Eye (tissue), 1 donor: ENCODE results near the gene NME4.
"Not testable (repeated sequence)": the region's sequence is repeated elsewhere in the genome, so short reads cannot be mapped to it uniquely, and the experiment has no call there.

ENCODE experiments used
- DNase-seq: peaks from one replicate; pipeline ENCODE4 v3.0.0-alpha.2; 2015

The NME4 gene

DNA sequence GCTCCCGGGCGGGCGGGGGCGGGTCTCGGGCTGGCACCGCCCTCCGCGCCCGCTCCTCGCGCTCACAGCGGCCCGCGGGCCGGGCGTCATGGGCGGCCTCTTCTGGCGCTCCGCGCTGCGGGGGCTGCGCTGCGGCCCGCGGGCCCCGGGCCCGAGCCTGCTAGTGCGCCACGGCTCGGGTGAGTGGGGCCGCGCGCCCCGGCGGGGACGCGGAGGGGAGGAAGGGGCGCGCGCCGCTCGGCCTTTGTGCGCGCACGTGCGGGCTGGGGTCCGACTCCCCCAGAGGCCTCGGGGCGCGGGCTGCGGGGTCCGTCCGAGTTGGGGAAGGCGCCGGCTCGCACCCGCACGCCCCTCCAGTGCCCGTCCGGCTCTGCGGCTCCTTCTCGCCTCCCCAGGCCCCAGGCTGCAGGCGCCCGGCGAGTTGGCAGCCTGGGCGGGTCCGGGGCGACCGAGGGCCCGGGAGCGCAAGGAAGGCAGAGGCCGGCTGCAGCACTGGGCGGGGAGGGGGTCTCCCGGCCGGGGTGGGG lies at the start of gene NME4:
NME4 (plus strand) TSS at position 65 of the 527 bp plus-strand sequence; CDS start at position 89, 24 bp downstream.
- DNase-seq, result peak; percentile 66

DNA sequence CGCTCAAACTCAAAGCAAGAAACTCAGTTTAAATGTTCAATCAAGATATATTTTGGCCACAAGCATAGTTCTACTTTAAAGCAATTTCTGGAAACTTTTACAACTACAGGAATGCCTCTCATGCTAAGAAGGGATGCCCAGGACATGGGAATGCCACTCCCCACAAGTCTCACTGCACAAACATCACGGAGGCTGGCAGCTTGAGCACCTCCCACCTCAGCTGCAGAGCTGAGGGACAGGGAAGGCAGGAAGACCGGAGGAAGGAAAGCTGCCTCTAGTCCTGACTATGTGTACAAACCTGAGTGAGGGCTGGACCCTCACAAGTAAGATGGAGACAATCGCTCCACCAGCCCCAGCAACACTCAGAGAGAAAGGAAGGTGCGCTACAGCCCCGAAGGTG lies 49.8 kb upstream of the NME4 start:
- no peak for DNase-seq

DNA sequence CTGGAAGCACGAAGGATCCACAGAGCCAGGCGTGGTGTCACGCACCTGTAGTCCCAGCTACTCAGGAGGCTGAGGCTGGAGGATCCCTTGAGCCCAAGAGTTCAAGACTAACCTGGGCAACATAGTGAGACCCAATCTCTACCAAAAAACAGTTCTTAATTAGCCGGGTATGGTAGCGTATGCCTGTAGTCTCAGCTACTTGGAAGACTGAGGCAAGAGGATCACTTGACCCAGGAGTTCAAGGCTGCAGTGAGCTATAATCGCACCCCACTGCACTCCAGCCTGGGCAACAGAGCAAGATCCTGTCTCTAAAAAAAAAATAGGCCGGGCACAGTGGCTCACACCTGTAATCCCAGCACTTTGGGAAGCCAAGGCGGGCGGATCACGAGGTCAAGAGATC lies 48.5 kb upstream of the NME4 start:
- DNase-seq, result not testable (repeated sequence)

DNA sequence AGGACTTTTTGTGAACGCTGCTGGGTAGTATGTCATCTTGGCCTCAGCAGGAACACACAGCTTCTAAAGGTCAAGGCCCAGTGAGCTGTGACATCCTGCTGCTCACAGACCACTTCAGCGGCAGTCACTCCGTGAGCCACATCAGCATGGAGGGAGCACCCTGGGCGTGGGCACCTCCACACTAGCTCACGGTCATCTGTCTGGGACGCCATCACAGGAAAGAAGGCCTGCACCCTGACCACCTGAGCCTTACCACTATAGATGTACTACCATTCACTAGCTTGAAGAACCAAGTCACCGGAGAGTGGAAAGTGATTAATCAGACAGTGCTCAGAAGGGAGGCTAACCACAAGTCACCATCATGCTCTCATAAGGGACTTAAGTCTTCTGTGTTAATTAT lies 47.8 kb upstream of the NME4 start:
- DNase-seq, result no peak

DNA sequence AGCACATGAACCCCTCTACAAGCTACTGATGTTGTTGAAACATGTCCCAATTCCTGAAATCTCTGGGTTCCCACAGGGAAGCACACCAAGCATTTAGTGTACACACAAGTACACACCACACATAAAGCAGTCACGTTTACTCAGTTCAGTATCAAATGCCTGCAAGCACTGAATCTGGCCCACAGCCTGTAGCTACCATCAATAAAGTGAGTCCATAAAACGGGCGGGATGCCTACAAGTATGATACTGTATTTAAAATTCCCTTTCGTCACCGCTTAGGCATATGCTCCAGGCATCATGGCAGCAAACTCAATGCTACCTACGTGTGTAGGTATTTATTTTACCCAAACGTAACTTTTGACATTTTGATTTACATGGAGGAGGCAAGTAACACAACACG lies 46.8 kb upstream of the NME4 start:
- DNase-seq, result no peak

DNA sequence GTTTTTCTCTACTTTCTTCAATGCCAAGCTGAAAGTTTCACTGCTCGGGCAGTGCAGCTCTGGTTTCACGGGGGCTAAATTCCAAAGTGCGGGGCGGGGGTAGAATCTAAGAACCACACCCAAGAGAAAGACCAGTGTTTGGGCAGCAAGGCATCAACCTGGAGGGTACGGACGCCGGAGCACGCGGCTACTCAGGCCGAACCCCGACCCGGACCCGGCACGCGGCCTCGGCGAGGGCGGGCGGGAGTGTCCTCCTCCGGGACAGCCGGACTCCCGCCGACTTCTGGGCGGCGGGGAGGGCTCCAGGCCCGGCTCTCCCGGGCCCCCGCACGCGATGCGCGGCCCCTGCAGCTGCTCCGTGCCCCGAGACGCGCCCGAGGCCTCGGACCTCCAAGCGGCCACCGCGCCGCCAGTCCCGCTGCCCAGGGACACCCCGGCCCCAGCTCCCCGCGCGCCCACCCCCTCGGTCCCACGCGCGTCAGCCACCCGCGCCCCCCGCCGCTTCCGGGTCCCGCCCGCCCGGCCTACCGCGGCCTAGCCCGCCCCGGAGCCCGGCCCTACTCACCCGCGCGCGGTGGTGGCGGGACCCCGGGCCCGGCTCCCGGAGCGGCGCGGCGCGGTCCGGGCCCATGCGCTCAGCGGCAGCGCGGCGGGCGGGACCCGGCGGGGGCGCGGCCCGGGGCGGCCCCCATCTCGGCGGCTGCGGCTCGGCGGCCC lies 45.0 kb upstream of the NME4 start:
- no peak for DNase-seq

DNA sequence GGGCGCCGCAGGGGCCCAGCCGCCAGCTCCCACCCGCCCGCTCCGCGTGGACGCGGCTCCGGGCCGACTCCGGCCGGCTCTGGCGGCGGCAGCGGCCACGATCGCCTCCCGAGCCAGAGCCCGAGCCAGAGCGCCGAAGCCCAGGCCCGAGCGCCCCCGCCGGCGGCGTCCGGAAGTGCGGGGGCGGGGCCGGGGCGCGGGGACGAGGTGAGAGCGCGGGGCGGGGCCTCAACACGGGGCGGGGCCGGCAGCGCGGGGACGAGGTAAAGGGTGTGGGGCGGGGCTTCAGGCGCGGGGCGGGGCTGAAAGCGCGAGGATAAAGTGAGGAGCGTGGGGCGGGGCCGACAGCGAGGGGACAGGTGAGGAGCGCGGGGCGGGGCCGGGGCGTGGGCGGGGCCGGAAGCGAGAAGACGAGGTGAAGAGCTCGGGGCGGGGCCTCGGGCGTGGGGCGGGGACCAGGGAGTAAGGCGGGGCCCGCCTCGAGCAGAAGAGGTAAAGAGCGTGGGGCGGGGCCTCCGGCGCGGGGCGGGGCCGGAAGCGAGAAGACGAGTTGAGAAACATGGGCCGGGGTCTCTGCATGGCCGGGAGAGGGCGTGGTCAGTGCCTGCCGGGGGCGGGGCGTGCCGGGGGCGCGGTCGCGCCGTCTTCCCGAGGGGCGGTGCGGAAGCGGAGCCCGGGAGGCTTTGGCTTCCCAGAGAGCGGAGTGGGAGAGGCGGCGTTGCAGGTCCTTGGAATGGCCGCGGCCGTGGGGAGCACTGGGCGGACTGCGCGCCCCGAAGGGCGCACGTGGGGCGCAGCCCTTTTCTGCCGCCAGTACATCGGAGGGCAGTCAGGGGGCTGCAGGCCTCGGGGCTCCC lies 44.2 kb upstream of the NME4 start, which contains the start of gene AXIN1:
AXIN1 (minus strand) TSS at position 177 of the 857 bp plus-strand sequence. CDS start 5,698 bp downstream, outside the sequence.
- peak; percentile 98 for DNase-seq

DNA sequence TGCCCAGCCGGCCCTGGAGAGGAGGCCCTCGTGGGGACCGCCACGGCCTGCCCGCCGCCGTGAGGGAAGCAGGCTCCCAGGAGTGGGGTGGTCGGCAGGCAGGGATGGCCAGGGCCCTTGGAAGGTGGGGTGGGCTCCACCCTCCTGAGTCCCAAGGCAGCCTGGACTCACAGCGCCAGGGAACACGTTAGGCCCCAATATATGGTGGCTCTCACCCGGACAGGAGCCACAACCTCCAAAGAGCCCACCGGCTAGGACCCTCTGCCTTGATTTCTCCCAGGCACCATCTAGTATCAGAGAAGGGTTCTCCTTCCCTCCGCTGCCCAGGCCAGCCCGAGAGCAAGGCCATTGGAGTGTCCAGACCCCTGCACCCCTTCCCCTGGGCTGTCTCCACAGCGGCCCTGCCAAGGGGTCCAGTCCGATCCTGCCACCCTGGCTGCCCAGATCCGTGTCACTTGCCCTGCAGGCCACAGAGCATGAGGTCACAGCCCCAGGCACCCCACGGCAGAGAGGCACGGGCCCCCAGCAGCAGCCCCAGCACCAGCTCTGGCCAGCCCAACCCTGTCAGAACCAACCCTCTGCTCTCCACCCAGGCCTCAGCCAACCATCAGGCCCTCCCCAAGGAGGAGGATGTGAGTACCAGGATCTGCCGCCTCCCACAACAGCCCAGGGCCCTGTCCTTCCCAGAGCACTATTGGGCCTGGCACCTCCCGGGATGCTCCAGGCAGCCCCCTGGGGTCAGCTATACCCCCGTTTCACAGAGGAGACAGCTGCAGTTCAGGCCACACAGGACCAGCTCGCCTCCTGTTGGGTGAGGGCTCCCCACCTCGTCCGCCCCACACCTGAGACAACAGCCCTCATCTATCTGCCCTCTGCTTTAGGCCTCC lies 43.4 kb upstream of the NME4 start:
- DNase-seq, result no peak

DNA sequence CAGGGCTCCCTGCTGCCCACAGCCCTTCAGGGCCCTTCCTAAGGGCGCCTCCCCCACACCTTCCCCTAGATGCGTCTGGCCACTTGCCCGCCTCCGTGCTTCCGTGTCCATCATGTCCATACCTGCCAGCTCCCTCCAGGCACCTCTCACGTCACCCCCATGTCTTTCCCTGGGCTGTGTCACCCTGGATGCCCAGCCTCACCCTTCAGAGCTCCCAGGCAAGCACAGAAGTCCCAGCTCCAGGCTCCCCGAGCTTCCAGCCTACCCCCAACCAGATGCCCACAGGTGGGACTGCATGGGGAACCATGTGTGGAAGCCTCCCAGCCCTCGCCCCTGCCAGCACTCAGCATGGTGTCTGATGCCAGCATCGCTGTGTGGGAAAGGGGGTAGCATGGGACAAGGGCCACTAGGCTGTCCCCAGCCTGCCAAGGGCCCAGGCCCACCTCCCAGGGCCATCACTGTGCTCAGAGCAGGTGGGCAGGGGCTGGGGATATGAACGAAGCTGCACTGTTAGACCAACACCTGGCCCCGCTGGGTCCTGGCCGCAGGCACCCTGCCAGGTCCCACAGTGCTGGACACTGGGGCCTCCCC lies 42.6 kb upstream of the NME4 start:
- DNase-seq, result no peak

DNA sequence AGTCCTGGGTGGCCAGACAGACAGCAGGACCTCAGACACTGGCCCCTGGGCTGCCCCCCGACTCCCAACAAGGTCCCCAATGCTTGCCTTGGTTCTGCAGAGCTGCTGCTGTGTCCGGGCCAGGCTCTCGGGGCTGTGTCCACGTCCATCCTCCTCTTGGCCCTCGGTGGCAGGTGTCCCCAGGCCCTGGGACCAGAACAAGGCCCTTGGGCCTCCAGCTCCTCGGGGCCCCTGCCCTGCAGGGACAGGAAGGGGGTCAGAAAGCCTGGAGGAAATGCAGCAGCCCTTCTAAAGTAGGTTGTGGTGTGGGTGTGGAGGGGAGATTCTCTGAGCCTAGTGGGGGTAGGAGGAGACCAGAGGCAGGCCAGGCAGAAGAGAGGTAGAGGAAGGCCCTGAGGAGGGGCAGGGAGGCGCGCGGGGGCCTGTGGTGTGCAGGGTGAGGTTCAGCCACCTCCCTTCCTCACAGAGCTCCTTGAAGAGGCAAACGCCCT lies 42.0 kb upstream of the NME4 start:
- no peak for DNase-seq

DNA sequence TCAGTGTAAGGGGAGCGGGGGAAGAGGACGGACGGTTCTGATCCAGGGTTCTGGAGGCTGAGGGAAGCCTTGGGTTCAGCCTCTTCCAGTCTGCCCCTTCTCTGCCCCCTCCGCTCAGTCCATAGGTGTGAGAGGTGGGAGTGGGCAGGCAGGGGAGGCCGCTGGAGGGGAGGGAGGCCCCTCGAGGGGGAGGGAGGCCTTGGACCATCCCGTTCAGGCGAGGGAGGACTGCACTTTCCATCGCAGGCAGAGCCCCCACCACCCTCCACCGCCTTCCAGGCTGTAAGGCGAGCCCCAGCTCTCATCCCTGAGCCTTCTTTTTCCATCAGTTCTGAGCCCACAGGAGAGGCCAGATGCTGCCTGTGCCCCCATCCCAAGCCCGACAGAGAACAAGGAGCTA lies 40.3 kb upstream of the NME4 start:
- no peak for DNase-seq

DNA sequence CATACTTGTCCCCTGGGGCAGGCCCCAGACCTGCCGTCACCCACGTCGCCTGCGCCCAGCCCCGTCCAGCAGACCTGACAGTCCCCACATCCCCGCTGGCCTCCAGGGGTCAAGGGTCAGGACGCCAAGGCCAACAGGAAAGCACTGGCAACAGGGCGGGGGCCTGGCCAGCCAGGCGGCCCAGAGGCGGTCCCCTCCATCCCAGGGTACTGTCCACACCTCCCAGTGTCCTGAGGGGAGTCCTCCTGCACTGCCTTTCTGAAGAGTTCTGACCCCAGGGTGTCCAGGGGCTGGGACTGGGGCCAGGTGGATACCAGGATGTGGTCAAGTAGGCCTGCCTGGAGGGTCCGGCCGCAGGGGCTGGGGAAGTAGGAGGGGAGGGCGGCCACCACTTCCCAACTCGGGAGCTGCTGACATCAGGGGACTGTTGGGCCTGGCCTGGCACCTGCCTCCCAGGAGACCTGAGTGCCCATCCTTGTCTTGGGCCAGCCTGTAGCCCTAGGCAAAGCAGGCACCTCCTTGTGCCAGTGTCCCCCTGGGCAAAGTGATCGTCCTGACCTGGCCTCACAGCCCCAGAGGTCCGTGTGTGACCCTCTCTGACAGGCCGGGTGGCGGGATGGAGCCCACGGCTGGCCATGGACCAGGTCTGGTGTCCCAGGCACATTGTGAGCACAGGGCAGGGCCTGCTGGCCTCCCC lies 37.8 kb upstream of the NME4 start:
- DNase-seq, result no peak

DNA sequence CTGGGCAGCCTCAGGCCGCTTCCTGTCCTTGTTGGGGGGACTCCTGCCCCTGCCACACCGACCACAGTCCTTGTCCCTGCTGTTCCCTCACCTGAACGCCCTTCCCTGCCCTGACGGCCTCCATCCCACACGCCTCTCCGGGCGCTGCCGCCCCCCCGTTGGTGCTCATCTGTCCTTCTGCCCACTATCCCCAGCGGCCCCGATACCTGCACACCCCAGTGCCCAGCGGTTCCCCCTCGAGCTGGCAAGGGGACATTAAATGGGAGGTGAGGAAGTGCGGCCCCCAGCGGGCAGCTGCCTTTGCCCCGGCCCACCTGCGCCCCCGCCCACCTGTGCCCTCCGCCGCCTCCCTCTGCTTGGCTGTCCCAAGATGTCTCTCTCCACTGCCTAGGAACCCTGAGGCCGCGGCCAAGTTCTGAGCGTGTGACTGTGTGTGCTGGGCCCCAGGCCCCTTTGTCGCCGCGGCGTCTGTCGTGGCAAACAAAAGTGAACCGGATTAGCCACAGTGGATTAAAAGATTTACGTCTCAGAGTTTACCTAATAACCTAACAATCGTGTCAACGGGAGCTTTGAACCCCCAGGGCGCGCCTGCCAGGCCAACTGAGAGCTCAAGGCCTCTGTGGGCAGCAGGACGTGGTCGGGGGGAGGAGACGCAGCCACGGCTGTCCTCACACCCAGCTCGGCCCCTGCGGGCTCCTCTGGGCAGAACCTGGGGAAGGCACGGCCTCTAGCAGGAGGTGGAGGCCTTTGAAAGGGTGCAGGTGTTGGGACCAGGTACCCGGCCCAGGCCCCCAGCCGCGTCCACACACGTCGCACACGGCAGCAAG lies 36.9 kb upstream of the NME4 start:
- DNase-seq, result peak; percentile 19

DNA sequence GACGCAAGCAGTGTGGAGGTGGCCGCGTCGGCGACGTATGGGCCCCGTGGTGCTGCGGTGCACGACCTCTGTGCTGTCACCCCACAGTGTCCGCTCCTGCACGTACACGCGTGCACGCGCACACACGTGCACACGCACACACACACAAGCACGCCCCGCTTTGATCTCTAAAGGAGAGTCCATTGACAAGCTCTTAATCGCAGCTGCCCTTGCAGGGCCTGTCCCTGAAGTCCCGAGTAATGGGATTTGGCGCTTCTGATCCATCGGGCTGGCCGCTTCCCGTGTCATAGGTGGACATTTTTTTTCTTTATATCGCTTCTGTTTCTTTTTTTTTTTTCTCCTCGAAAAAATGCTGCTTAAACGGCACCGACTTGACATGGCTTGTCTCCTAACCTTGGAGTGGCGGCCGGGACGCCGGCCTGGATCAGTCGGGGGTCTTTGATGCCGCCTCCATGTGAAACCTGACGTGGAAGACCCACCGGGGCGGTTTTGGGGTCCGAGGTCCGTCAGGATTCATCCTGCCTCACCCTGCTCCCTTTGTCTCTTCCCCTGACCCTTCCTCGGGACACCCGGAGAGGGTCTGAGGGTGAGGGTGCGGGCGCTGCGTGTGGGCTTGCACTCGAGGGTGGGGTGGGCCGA lies 36.2 kb upstream of the NME4 start:
- DNase-seq, result no peak

DNA sequence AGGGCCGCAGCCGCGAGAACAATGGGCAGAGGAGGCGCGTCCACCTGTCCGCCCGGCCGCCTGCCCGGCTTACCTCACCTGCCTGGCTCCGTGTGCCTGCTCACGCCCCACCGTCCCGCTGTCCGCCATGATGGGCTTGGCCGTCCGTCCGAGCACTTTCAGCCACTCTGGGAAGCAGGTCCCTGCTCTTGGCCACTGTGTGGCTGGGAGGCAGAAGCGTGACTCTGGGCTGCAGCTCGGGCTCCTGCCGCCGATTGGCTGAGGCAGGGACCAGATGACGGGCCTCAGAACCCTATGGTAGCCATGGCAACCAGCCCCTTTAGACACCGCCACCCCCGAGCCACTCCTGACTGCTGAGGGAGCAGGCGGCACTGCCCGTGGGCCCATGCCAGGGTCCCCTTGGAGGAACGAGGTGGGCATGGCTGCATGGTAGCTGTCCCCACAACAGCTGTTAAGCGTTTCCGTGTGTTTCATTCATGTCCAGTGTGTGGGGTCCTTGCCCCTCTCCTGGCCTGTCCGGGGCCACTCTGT lies 35.6 kb upstream of the NME4 start:
- no peak for DNase-seq

DNA sequence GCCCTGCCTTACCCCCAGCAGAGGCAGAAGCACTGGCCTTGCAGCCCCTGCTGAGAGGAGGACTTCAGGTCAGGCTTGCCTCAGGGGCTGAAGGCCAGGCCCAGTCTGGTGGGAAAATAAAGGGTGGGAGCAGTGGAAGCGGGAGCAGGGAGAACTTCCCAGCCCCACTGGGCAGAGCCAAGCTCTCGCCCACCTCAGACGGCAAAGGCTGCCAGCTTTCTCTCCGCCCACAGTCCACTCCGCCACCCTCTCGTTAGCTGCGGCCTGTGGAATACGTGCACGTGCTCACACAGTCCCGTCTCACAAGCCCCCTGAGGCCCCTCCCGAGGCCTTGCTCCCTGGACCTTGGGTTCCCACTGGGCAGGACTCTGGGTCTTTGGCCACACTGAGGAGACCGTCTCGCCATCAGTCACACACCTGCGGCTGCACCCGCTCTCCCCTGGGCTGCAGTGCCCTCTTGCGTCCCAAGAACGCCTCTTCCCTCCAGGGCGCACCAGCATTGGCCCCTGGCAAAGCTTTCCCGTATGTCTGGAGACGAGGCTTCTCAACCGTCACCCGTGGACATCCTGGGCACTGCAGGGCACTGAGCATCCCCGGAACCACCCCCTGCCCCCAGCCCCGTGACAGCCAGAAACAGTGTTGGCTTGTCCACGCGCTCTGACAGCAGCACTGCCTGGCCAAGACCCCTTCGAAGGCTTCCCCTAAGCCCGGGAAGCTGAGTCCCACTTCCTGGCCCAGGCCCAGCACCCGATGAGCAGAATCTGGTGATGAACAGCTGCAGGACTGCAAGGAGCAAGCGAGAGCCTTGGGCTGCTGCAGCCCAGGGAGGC lies 34.9 kb upstream of the NME4 start:
- peak; percentile 86 for DNase-seq

DNA sequence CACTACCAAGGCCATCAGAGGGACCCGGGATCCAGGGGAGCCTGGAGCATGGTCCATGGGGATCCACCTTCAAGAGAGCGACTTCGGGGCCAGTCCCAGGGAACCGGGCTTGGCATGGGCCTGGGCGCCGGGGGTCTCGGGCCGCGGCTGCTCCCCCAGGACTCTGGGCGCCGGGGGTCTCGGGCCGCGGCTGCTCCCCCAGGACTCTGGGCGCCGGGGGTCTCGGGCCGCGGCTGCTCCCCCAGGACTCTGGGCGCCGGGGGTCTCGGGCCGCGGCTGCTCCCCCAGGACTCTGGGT lies 34.3 kb upstream of the NME4 start:
- not testable (repeated sequence) for DNase-seq

DNA sequence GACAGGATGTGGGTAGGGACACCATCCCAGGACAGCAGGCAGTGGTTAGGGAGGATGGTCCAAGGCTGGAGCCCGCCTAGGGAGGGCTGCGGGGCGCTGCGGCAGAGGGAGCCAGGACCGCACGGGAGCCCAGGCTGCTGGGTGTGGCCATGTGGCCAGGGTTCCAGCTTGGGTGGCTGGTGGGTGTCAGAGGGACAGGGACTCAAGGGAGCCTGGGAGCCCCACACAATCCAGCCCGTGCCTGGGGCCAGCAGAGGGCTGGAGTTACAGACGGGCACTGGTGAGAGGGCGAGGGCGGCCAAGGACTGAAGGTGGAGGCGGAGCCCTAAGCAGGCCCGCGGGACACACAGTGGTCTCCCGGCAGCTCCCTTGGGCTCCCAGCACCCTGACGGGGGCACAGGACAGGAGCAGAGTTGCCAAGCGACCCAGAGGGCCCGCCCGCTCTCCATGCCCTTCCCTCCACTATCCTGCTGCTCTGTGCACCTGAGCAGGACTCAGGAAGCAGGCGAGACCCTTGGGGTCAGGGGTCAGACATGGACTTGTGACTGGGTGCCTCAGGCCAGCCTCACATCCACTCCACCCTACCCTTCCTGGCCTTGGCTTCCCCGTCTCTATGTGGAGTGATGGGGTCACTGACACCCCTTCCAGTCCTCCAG lies 33.8 kb upstream of the NME4 start:
- DNase-seq, result no peak
